ENCODE results near the gene GNAQ.
A peak's percentile ranks its signal among the peaks of the same experiment; 100 is the strongest.

The GNAQ gene

DNA sequence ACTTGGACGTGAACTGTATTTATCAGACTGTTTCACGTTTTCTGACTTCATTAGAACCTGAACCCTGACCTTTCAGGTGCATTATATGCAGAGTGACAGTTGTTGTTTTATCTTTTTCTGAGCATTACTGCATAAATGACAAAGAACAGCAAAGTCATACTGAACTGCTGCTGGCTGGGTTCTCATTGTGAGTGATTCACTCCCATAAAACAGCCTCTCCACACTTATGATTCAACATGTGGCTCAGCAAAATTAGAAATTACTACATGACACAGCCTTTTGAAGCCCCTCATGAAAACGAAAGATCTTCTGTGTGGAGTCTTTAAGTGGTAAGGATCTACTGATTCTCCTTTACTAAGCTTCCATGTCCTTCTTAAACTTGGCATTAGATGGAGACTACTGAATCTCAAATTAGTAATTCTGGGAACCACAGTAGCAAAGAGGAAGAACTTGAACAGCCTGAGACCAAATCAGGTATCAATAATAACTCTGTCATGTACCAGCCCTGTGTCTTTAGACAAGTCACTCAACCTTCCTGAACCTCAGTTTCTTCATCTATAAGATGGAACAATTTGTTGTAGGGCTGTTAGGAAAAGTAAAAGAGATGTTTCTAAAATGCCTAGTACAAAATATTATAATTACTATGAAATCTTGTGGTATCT lies 211.2 kb downstream of the GNAQ start:
- no peak for TF ChIP-seq CTCF (IDR thresholded peaks at IDR 0.05; ENCODE audit: low read length, missing control alignments)
- peak; percentile 62 for DNase-seq (ENCODE audit: low read depth)
- no peak overlapping the region for H3K4me3 ChIP-seq (replicated peaks; ENCODE audit: low read depth, low read length)

GRCh38 chr9:77819657-77820056 lies 212.0 kb downstream of the GNAQ start:
- H3K4me3 ChIP-seq (replicated peaks; ENCODE audit: low read depth, low read length) = no peak overlapping the region
- peak; percentile 2 for TF ChIP-seq CTCF (IDR thresholded peaks at IDR 0.05; ENCODE audit: low read length, missing control alignments)
- DNase-seq (ENCODE audit: low read depth) = peak; percentile 67

- no peak for TF ChIP-seq CTCF (IDR thresholded peaks at IDR 0.05; ENCODE audit: low read length, missing control alignments)
- no peak for DNase-seq (ENCODE audit: low read depth)
- H3K4me3 ChIP-seq (replicated peaks; ENCODE audit: low read depth, low read length) = no peak overlapping the region
Observed at GRCh38 chr9:77817590-77818311, 213.9 kb downstream of the GNAQ start.

DNA sequence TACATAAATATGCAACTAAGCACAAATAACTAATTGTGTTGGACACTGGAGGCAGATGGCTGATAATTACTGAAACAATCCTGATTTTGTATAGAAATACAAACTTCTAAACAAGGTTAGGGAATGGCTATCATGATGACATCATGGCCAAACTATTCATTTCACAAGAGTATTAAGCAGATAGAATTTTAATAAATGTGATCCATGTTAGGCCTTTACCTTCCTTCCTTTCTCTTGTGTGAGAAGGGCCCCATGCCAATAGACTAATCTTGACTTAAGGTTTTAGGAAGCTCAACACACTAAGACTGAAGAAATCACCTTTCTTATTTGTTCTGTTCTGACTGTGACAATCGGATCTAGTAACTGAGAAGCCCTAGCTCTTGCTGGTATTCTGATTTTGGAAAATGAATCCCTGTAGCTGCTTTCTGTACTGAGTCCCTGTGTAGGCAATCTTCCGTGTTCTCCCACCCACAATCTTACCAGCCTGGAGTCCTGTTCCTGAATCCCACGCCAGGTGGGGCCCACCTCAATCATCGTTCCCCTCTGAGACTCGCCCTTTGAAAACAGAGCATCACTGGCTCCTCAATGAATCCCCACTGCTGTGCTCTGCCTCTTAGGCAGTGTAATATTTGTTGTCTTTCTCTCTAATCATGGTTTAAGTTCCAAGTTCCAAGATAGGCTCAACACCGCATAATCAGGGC lies 214.8 kb downstream of the GNAQ start:
- DNase-seq (ENCODE audit: low read depth) = peak; percentile 55
- H3K4me3 ChIP-seq (replicated peaks; ENCODE audit: low read depth, low read length) = no peak overlapping the region
- TF ChIP-seq CTCF (IDR thresholded peaks at IDR 0.05; ENCODE audit: low read length, missing control alignments) = no peak

DNA sequence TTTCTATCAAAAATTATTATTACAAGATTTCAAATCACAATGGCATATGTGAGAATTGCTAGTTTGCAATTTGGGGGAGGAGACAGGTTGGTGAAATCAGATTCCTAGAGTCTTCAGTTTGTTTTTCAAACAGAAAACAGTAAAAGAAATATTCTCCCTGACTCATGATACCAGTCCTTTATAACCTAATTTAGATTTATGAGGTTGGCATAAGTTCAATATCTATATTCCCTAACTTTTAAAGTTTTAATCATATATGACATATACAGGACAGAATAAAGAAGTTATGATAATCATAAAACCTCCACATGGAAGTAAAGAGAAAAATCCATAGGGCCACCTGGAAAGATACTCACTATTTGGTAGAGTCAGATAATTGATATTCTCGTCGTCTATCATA lies 216.4 kb downstream of the GNAQ start:
- no peak for DNase-seq (ENCODE audit: low read depth)
- H3K4me3 ChIP-seq (replicated peaks; ENCODE audit: low read depth, low read length) = no peak overlapping the region
- TF ChIP-seq CTCF (IDR thresholded peaks at IDR 0.05; ENCODE audit: low read length, missing control alignments) = no peak

DNA sequence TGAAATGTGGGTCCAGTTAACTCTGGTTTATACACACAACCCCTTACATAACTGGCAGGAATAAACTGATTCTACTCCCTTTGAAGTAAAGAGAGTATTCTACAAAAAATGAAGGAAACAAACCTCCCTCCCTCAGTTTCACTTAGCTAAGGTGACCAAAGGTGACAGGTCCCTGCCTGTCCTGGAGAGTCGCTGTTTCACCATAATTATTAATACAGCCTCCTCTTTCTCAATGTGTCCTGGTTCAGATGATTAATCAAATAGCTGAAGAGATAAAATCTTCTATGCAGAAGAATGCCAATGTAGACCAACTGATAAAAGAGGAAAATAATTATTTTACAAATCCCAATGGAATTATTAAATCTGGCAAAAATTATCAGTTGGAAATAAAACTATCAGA lies 219.8 kb downstream of the GNAQ start:
- DNase-seq (ENCODE audit: low read depth) = no peak
- TF ChIP-seq CTCF (IDR thresholded peaks at IDR 0.05; ENCODE audit: low read length, missing control alignments) = no peak
- H3K4me3 ChIP-seq (replicated peaks; ENCODE audit: low read depth, low read length) = no peak overlapping the region
